DOHH2 (cell line): ENCODE measurements around the gene PRR23E.

Experiments used
- EZH2phosphoT487 ChIP-seq: fragments of 200-600 bp; sonication (generic); IDR thresholded peaks from 2 replicates; pipeline ENCODE4 v1.6.1; 2017; ENCODE audit warnings: borderline replicate concordance, mild to moderate bottlenecking, antibody characterized with exemption, low read length, moderate library complexity, mixed read lengths
- TF ChIP-seq, protein P1 (sequence below): fragments of 200-600 bp; sonication (generic); IDR thresholded peaks from one replicate; pipeline ENCODE4 v1.5.1; 2014; ENCODE audit warnings: antibody characterized with exemption, mild to moderate bottlenecking, low read depth, low read length; ENCODE audit not compliant: poor library complexity, severe bottlenecking

DNA sequence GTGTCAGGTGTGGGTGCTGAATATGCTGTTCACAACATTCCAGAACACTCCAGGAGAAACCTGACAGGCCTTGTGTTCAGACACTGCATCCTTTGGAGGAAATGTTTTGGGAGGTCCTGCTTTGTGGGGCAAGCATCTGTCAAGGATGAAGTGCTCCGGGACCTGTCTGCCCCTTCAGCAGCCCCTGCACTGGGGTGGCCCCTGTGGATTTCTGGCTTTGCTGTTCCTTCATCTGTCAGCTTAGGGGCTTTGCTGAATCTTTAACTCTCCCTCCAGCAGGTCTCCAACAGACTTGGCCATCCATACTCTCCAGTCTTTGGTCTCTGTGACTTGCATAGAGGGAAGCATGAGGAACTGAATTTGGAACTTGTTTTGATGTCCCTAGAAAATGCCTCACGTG is 3.1 kb downstream of the PRR23E start:
- TF ChIP-seq, protein P1, sequence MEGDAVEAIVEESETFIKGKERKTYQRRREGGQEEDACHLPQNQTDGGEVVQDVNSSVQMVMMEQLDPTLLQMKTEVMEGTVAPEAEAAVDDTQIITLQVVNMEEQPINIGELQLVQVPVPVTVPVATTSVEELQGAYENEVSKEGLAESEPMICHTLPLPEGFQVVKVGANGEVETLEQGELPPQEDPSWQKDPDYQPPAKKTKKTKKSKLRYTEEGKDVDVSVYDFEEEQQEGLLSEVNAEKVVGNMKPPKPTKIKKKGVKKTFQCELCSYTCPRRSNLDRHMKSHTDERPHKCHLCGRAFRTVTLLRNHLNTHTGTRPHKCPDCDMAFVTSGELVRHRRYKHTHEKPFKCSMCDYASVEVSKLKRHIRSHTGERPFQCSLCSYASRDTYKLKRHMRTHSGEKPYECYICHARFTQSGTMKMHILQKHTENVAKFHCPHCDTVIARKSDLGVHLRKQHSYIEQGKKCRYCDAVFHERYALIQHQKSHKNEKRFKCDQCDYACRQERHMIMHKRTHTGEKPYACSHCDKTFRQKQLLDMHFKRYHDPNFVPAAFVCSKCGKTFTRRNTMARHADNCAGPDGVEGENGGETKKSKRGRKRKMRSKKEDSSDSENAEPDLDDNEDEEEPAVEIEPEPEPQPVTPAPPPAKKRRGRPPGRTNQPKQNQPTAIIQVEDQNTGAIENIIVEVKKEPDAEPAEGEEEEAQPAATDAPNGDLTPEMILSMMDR, result no peak
- no peak for TF ChIP-seq EZH2phosphoT487
